Activated CD8-positive, alpha-beta memory T cell treated with anti-CD3 and anti-CD28 coated beads, Interleukin-2, amount 50 U/mL, for 24 hours (primary cell): Measurements from ENCODE around the gene SFMBT2.
"Not testable (repeated sequence)": the region's sequence is repeated elsewhere in the genome, so short reads cannot be mapped to it uniquely, and the experiment has no call there.

Experiments used
- DNase-seq: peaks from one replicate; pipeline ENCODE4 v3.0.0-alpha.2; 2020; ENCODE audit errors: extremely low read depth

The SFMBT2 gene

GRCh38 chr10:7320072-7320471 is 90.8 kb downstream of the SFMBT2 start:
- no peak for DNase-seq

DNA sequence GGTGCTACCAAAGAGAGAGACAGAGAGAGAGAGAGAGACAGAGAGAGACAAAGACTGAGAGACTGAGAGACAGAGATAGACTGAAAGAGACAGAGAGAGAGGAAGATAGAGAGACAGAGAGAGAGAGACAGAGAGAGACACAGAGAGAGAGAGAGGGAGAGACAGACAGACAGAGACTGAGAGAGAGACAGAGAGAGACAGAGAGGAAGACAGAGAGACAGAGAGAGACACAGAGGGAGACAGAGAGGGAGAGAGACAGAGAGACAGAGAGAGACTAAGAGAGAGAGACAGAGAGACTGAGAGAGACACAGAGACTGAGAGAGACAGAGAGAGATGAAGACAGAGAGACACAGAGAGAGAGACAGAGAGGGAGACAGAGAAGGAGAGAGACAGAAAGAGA is 91.2 kb downstream of the SFMBT2 start:
- DNase-seq = no peak

- no peak for DNase-seq
These were observed 92.0 kb downstream of the SFMBT2 start for GRCh38 chr10:7318836-7319235.

DNA sequence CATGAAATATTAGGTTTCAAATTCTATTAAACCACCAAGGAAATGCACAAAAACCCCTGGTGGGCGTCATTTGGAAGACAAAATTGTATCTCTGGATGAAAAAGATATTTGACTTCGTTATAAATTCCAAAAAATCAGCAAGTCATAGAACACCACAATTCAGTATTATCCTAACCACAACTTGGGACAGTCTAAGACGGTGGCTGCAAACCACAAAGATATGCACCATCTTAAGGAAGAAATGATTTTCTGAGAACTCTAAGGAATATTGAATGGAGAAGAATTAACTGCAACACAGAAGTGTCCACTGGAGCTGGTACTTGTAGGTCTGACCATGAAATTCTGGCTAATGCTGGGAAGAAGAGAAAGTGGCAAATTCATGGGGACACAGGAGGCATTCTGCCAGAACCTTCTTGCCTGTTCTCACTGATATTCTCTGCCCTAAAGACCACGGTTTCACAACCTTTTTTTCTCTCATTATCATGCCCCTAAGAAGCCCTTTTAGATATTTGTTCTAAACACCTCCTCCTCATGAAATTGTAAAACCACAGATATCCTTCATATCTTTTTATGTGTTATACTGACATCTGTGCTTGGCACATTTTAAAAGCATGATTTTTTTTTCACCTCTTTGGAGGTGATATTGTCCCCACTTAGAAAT is 92.9 kb downstream of the SFMBT2 start:
- no peak for DNase-seq

GRCh38 chr10:7316839-7317238 is 94.0 kb downstream of the SFMBT2 start:
- DNase-seq = no peak

- no peak for DNase-seq
These were observed 94.9 kb downstream of the SFMBT2 start for GRCh38 chr10:7315906-7316305.

- DNase-seq = no peak
These were observed 96.7 kb downstream of the SFMBT2 start for GRCh38 chr10:7314170-7314569.

DNA sequence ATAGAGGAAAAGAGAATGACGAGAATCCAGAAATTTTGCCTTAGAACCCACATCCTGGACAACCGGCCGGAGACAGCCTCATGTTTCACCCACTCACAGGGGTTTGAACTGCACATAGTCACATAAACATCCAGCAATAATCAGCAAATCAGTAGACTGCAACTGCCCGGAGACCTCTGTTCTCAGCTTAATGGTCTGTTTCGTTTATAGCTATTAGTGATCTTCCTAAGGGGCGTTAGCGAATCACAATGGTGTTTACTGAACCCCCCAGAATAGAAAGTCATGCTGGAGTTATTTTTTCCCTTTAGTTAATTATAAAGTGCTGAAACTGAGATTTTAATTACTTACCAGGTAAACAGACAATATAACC is 98.4 kb downstream of the SFMBT2 start:
- DNase-seq = no peak

DNA sequence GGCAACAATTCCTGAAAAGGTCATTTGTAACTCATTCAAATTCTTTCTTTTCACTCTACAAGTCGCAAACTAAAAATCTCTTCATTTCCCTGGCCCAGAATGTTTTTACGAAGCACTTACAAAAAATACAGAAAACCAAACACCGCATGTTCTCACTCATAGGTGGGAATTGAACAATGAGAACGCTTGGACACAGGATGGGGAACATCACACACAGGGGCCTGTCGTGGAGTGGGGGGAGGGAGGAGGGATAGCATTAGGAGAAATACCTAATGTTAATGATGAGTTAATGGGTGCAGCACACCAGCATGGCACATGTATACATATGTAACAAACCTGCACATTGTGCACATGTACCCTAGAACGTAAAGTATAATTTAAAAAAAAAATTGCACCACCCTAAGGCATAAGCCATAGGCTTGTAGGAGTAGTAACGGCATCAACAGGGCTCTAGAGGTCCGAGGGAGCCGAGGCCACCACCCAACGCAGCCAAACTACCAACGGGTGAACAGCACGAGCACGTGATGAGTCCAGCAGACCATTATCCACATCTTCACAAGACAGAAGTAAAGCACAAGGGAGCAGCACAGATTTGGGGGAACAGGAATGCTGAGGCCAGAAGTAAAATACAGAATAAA is 98.9 kb downstream of the SFMBT2 start:
- not testable (repeated sequence) for DNase-seq

DNA sequence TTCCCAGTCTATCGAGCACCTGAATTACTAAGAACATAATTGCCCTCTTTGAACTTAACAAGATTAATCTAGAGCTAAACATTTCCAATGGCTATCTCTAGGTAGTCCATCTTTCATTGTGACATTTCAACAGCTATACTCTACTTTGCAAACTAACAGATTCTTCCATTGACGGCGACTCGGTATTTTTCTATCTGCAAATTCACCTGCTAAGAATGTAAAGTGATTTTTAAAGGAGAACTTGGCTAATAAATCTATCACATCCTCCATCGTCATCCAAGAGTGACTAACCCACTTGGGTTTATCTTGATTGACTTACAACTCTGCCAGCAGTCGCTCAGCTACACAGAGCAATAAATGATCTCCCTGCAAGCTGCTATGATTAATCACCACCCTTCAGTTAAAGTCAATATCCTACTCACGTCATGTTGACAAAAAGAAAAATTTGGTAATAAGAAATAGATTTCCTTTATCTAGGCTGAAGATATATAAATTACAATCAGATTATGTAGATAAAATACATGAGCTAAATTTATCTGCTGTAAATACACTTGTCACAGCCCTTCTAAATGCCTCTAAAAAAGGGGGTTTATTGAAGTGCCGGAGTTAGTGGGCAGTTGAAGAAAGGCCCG is 99.5 kb downstream of the SFMBT2 start:
- DNase-seq = no peak

DNA sequence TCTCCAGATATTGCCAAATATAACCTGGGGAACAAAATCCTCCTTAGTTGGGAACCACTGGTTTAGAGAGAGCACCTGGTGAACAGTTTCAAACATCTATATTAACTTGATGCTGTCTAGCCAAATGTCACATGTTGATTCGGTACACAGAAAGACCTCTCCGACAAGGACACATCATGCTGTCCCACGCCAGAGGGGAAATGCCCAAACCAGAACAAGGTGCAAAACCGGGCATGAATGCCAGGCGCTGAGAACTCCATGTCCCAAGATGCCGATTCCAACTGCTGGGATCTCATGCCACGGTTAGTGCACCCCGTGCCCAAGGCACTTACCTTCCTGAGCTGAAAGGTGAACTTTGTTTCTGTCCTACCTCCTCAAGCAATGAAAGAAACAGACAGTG is 100.8 kb downstream of the SFMBT2 start:
- no peak for DNase-seq

DNA sequence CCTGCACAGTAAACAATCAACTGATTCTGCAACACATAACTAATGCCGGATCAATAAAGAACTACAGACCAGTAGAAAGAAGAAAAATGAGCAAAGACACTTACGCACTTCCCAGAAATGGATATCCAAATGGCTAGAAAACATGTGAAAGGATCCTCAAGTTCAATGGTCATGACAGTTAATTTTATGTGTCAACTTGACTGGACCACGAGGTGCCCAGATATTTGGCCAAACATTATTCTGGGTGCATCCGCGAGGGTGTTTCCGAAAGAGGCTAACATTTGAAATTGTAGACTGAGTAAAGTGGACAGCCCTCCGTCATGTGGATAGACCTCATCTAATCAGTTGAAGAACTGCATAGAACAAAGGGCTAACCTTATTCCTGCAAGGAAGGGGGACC is 102.0 kb downstream of the SFMBT2 start:
- no peak for DNase-seq

DNA sequence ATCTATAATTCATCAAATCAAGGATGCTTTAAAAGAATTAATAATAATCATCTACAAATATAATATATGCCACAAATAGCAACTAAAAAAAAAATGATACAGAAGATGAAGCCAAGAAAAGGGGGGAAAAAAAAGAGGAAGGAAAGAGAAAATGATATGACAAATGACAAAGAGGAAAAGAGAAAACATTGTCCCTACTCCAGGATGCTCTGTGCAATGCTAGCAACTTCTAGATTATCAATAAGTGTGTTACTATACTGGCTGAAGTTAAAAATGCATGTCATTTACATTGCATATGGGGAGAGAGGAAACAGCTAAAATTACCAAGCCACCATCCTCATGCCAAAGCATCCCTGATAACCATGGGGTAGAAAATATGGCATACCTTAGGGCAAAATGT is 104.2 kb downstream of the SFMBT2 start:
- DNase-seq = no peak

GRCh38 chr10:7306147-7306546 is 104.7 kb downstream of the SFMBT2 start:
- DNase-seq = no peak

DNA sequence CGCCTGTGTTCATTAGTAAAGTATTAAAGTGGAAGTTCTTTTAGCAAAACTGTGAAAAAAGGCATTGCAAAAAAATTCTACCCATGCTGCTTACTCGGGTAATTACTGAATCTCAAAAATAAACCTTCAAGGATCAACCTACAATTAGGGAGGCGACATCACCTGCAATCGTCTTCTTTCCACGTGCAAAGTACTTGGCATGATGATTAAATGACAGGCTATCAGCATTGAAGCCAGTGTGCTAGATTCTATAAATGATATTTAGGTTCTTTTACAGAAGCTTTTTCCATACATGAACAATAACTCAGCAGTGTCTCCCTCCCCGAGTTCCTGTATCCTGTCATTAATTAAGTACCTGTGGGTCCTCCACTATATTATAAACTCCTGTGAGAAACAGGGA is 105.8 kb downstream of the SFMBT2 start:
- no peak for DNase-seq

GRCh38 chr10:7304110-7304509 is 106.7 kb downstream of the SFMBT2 start:
- DNase-seq = no peak

DNA sequence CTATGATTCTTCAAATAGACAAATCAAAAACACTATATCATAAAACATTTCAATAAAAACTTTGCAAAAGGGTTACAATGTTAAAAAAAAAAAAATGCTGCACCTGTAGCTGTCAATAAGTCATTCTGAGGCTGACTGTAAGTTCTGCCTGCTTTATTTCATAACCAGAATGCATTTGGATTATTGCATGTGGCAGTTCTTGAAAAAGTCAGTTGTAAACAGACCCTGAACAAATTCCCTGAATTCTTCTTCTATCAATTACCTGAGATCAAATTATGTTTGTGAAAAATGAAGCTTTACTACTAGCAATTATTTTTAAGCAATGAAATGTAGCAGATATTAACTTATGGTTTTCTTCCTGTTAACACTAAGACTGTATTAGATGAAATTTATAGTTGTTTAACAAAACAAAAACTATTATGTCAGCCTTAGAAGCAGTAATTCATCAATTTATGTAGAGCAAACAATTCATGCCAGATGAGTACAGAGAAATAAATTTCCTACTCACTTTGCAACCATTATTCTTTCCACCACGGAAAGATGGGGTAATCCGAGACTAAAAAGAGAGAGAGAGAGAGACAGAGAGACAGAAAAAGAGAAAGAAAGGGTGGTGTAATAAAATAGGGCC is 107.8 kb downstream of the SFMBT2 start:
- no peak for DNase-seq

GRCh38 chr10:7302392-7302906 is 108.4 kb downstream of the SFMBT2 start:
- no peak for DNase-seq

DNA sequence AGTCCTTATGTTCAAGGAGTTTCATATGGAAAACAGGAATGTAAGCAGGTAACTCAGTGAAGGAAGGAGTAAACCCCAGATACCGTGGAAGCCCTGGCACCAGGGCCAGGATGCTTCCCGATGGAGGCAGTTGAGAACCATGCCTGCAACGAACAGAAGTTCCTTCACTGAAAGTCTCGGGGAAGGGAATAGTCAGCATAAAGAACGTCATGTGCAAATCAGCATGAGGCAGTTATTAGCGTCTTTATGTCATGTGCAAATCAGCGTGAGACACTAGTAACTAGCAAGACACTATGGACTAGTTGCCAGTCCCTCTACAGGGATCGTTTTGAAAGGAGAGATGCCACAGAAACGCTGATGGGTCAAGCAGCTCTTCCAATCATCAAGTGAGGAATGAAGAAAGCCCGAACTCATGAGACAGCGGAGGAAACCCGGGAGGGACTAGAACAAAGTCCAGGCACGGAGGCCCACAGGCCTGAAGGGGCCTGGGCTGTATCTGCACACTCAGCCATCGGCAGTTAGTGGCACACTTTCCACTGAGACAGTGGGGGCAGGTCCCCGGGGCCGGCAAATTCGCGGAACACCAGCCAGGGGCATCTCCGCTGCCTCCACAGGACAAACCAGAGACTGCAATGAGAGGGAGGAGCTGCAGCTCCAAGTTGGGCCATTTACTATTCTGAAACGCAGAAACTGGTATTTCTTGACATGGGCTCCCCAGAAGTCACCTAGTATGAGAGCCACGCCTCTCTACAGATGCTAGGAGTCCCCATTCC is 109.6 kb downstream of the SFMBT2 start:
- DNase-seq = no peak

DNA sequence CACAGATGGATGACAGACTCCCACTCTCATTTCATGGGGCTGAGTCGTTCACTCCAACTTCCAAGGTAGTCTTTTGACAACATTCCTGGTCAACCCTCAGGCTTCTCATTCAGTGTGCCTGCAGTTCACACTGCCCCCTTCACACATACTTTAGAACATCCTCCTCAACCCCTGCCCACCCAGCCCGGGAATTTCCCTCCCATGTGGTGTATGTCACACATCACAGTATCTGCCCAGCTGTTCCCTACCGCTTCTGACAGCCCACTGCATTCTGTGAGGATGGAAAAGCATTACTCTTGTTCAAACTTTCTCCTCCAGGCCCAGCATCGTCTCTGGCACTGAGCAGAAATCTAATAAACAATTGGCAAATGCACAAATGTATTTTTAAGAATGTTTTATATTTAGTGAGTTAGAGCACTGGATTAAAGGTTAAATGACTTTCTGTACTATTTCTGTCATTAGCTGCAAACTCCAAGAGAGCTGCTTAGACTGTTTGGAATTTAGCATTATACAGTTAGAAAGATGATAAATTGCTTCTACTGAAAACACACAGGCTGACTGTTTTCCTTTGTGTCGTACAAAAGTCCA is 110.4 kb downstream of the SFMBT2 start:
- DNase-seq = no peak

GRCh38 chr10:7299601-7300325 is 111.1 kb downstream of the SFMBT2 start:
- not testable (repeated sequence) for DNase-seq
